Eye (tissue), 1 donor: Measurements from ENCODE around the gene SMAD1.
"Not testable (repeated sequence)": the region's sequence is repeated elsewhere in the genome, so short reads cannot be mapped to it uniquely, and the experiment has no call there.

Experiments
- DNase-seq: peaks from one replicate; pipeline ENCODE4 v3.0.0-alpha.2; 2015

SMAD1 gene

GRCh38 chr4:145566086-145566708, 84.5 kb downstream of the SMAD1 start:
- no peak for DNase-seq

- DNase-seq, result no peak
These were observed 85.1 kb downstream of the SMAD1 start for GRCh38 chr4:145566768-145567167.

- no peak for DNase-seq
These were observed 85.9 kb downstream of the SMAD1 start for GRCh38 chr4:145567516-145567915.

GRCh38 chr4:145574546-145574945, 92.9 kb downstream of the SMAD1 start:
- DNase-seq, result not testable (repeated sequence)

GRCh38 chr4:145580906-145581305, 99.3 kb downstream of the SMAD1 start:
- no peak for DNase-seq

- DNase-seq, result no peak
These were observed 101.8 kb downstream of the SMAD1 start for GRCh38 chr4:145583191-145584055.

- DNase-seq, result no peak
These were observed 105.6 kb downstream of the SMAD1 start for GRCh38 chr4:145587088-145587754.

GRCh38 chr4:145589381-145589780, 107.7 kb downstream of the SMAD1 start:
- DNase-seq, result not testable (repeated sequence)

- no peak for DNase-seq
These were observed 108.5 kb downstream of the SMAD1 start for GRCh38 chr4:145589916-145590702.

GRCh38 chr4:145602129-145602760, 120.6 kb downstream of the SMAD1 start:
- DNase-seq, result no peak

- no peak for DNase-seq
These were observed 124.3 kb downstream of the SMAD1 start for GRCh38 chr4:145605941-145606340.
